CD4-positive, CD25-positive, alpha-beta regulatory T cell (primary cell): ENCODE results near the gene CRMP1. TPM values are rescaled to one million over a fixed set of nuclear protein-coding genes. Genes with fewer than 3 reads are reported as not detected.

Experiments used
- ATAC-seq, 2 donors: fragments of 150-1000 bp; cut with Tn5 transposase; one replicate each; pipeline ENCODE4 v1.10.0; 2021; ENCODE audit warnings: low read depth in 2 of 2, moderate number of reproducible peaks in 2 of 2, moderate library complexity in 1 of 2
- DNase-seq, 3 donors: peaks; one replicate each; pipeline versions ENCODE4 v3.0.0 to v3.0.0-alpha.2; 2012 to 2022; ENCODE audit warnings: mixed read lengths in 1 of 3
- H3K27ac ChIP-seq: one replicate; pipeline ENCODE4 v1.7.0; 2013; ENCODE audit warnings: mild to moderate bottlenecking, low read length; ENCODE audit not compliant: insufficient read depth, poor library complexity, severe bottlenecking
- H3K27me3 ChIP-seq: one replicate; pipeline ENCODE4 v1.7.0; 2013; ENCODE audit warnings: low read length; ENCODE audit not compliant: control insufficient read depth, insufficient read depth
- H3K36me3 ChIP-seq: one replicate; pipeline ENCODE4 v1.7.0; 2013; ENCODE audit warnings: mild to moderate bottlenecking, low read length, moderate library complexity; ENCODE audit not compliant: control insufficient read depth, insufficient read depth
- H3K4me1 ChIP-seq: 2 replicates; pipeline ENCODE4 v1.7.0; 2013; ENCODE audit warnings: mild to moderate bottlenecking, low read length; ENCODE audit not compliant: insufficient read depth, control insufficient read depth, poor library complexity, severe bottlenecking
- H3K4me3 ChIP-seq: one replicate; pipeline ENCODE4 v1.7.0; 2013; ENCODE audit warnings: low read depth, mild to moderate bottlenecking, low read length, moderate library complexity
- H3K9me3 ChIP-seq, 2 experiments: 1 replicate in 1 of 2; 2 replicates in 1 of 2; pipeline ENCODE4 v1.7.0; 2013; ENCODE audit warnings: low read length in 2 of 2, mild to moderate bottlenecking in 1 of 2, moderate library complexity in 1 of 2; ENCODE audit not compliant: control insufficient read depth in 2 of 2
- H3K27ac Mint-ChIP-seq, 3 donors: one replicate each; pipeline ENCODE4 v1.8.0; 2020 to 2022; ENCODE audit warnings: mild to moderate bottlenecking in 3 of 3, mixed read lengths in 3 of 3, moderate library complexity in 2 of 3
- H3K27me3 Mint-ChIP-seq: one replicate; pipeline ENCODE4 v1.8.0; 2022; ENCODE audit warnings: mild to moderate bottlenecking, mixed read lengths
- H3K36me3 Mint-ChIP-seq: one replicate; pipeline ENCODE4 v1.8.0; 2020; ENCODE audit warnings: mixed read lengths
- H3K4me1 Mint-ChIP-seq, 4 donors: one replicate each; pipeline ENCODE4 v1.8.0; 2020 to 2022; ENCODE audit warnings: mixed read lengths in 4 of 4, mild to moderate bottlenecking in 1 of 4
- H3K4me3 Mint-ChIP-seq, 4 donors: one replicate each; pipeline ENCODE4 v1.8.0; 2020 to 2022; ENCODE audit warnings: mild to moderate bottlenecking in 4 of 4, mixed read lengths in 4 of 4, moderate library complexity in 3 of 4
- H3K9me3 Mint-ChIP-seq, 7 donors: one replicate each; pipeline ENCODE4 v1.8.0; 2020 to 2022; ENCODE audit warnings: mixed read lengths in 7 of 7, mild to moderate bottlenecking in 3 of 7, moderate library complexity in 2 of 7
- polyA plus RNA-seq, 4 donors: library from polyadenylated mRNA; unstranded; fragments of 300-500 nt; fragmentation: Illumina TruSeq; gene quantifications; one replicate each; pipeline ENCODE4 v1.2.3, GENCODE V29; 2021
- total RNA-seq: library from RNA; stranded (reverse); gene quantifications from one replicate; pipeline ENCODE4 v1.2.3, GENCODE V29; 2022

CRMP1 gene
- total and polyA plus RNA-seq, 5 donors from 2014 or later: not detected

DNA sequence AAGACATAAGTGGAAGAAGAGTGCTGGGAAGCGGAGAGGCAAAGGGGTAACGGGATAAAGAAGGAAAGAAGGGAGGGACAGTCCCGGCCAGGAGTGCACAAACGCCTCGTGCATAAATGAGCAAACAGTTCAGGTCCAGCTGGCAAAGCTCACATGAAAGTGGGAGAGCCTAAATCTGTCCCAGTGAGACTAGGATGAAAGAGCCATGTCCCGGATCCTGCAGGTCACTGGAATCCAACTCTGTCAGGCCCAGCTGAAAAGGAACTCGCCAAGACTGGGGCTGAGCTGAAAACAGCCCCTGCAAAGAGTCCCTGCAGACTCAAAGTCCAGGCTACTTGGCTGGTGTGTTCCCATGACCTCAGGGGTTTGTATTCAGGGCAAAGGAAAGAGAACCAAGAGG is 38.0 kb upstream of the CRMP1 start:
- no peak overlapping the region for H3K4me3 Mint-ChIP-seq
- ATAC-seq (no peak), DNase-seq (no peak)
- no peak overlapping the region for H3K27ac Mint-ChIP-seq
- no peaks in the 10 kb centered on the region for H3K4me1 Mint-ChIP-seq
- no peaks in the 10 kb centered on the region for H3K4me1 ChIP-seq
- H3K4me3 ChIP-seq: no peak overlapping the region
- H3K36me3 Mint-ChIP-seq: no peaks in the 10 kb centered on the region
- no peak overlapping the region for H3K27ac ChIP-seq
- H3K9me3 Mint-ChIP-seq: no peaks in the 10 kb centered on the region
- H3K27me3 Mint-ChIP-seq: peaks cover 5% of the 10 kb centered on the region
- H3K27me3 ChIP-seq: no peaks in the 10 kb centered on the region
- H3K9me3 ChIP-seq: no peaks in the 10 kb centered on the region
- H3K36me3 ChIP-seq: no peaks in the 10 kb centered on the region

DNA sequence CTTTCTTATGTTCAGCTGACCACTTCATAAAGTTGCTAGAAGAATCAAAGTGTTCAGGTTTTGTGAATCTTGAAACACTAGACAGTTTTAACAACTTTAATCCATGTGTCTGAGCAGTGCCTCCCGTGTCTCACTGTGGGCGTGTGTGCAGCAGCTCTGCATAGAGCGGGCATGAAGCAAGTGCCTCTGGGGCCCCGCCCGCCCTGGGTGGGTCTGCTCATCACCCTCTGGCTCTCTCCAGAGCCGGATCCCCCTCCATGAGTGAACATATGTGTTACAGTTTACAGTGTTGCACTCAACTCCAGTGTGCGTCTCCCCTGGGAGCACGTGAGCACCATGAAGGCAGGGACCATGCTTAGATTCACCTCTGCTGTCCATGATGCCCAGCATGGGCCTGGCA is 37.6 kb upstream of the CRMP1 start:
- H3K27ac ChIP-seq: no peak overlapping the region
- H3K36me3 ChIP-seq: no peaks in the 10 kb centered on the region
- H3K27me3 ChIP-seq: no peaks in the 10 kb centered on the region
- H3K4me1 Mint-ChIP-seq: no peaks in the 10 kb centered on the region
- no peak overlapping the region for H3K27ac Mint-ChIP-seq
- H3K27me3 Mint-ChIP-seq: peaks cover 4% of the 10 kb centered on the region
- H3K9me3 Mint-ChIP-seq: no peaks in the 10 kb centered on the region
- H3K4me3 Mint-ChIP-seq: no peak overlapping the region
- DNase-seq: no peak
- ATAC-seq: no peak
- no peaks in the 10 kb centered on the region for H3K4me1 ChIP-seq
- H3K36me3 Mint-ChIP-seq: no peaks in the 10 kb centered on the region
- H3K4me3 ChIP-seq: no peak overlapping the region
- no peaks in the 10 kb centered on the region for H3K9me3 ChIP-seq

DNA sequence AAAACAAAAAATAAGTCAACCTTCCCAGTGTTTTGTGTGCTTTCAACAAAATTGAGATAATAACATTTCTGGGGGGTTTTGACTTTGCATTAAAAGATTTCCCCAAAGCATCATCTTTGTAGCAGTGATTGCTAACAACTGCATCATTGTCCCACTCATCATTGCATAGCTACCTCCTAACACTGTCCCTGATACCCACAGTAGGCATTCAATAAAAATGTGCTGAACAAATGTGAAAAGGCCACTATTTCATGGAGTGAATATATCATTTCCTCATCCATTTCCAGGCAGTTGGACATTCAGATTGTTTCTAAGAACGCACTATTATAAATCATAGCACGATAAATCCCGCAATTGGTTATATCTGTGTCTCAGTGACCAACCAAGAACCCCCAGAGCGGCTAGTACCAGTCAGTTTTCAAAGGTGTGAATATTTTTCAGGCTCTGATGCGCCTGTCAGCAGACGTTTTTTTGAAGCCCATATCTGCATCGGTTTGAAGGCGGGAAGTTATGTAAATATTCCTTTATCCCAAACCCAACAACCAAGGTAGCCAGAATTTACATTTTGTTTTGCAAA is 36.0 kb upstream of the CRMP1 start:
- peaks cover 4% of the 10 kb centered on the region for H3K27me3 Mint-ChIP-seq
- Histone ChIP-seq H3K4me1 (no peaks in the 10 kb centered on the region), H3K27me3 (no peaks in the 10 kb centered on the region), H3K27ac (no peak overlapping the region), H3K36me3 (no peaks in the 10 kb centered on the region), H3K9me3 (no peaks in the 10 kb centered on the region), H3K4me3 (no peak overlapping the region)
- H3K27ac Mint-ChIP-seq: no peak overlapping the region
- no peaks in the 10 kb centered on the region for H3K4me1 Mint-ChIP-seq
- H3K36me3 Mint-ChIP-seq: no peaks in the 10 kb centered on the region
- ATAC-seq (no peak), DNase-seq (no peak)
- H3K4me3 Mint-ChIP-seq: no peak overlapping the region
- H3K9me3 Mint-ChIP-seq: no peaks in the 10 kb centered on the region

DNA sequence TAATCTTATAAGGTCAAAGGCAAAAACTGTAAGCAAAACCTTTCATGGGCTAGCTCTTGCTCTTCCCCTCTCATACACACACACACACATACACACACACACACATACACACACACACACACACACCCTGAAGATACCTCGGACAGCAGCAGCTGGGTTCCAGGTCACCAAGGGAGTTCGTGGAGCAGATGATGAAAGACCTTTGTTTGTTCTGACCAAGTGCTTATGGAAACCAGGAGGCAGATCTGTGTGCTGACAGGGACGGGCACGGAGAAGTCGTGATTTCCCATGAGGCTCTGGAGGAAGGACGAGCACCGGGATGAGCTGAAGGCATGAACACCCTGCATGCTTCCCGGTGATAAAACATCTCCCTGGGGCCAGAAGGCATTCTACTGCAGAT is 35.4 kb upstream of the CRMP1 start:
- Mint-ChIP-seq H3K27ac (no peak overlapping the region), H3K9me3 (no peaks in the 10 kb centered on the region), H3K27me3 (peaks cover 4% of the 10 kb centered on the region), H3K36me3 (no peaks in the 10 kb centered on the region), H3K4me3 (no peak overlapping the region), H3K4me1 (no peaks in the 10 kb centered on the region)
- Histone ChIP-seq H3K27me3 (no peaks in the 10 kb centered on the region), H3K27ac (no peak overlapping the region), H3K4me1 (no peaks in the 10 kb centered on the region), H3K36me3 (no peaks in the 10 kb centered on the region), H3K4me3 (no peak overlapping the region), H3K9me3 (no peaks in the 10 kb centered on the region)
- no peak for DNase-seq
- no peak for ATAC-seq

DNA sequence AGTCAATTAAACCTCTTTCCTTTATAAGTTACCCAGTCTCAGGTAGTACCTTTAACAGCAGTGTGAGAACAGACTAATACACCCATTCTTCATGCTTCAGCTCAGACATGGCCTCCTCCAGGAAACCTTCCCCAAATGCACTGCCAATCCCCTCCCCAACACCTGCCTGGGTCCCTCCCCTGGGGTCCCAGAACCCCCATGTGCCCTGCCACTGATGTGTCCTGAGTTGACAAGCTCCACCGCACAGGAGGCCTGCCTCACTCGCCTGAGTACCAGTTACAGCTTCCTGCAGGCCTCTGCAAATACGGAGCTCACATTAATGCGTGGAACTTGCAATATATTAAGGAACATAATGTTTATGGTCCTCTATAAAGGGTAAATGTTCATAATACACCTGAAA is 34.9 kb upstream of the CRMP1 start:
- H3K4me3 ChIP-seq: no peak overlapping the region
- Mint-ChIP-seq H3K27me3 (peaks cover 7% of the 10 kb centered on the region), H3K27ac (peak overlapping the region in 1 of 3 donors; percentile 11), H3K36me3 (no peaks in the 10 kb centered on the region), H3K4me1 (no peaks in the 10 kb centered on the region), H3K4me3 (no peak overlapping the region), H3K9me3 (peaks cover 0 to 2% (median 0%) of the 10 kb centered on the region in 7 donors)
- no peak for DNase-seq
- H3K27me3 ChIP-seq: no peaks in the 10 kb centered on the region
- H3K9me3 ChIP-seq: no peaks in the 10 kb centered on the region
- no peak for ATAC-seq
- no peaks in the 10 kb centered on the region for H3K36me3 ChIP-seq
- no peaks in the 10 kb centered on the region for H3K4me1 ChIP-seq
- no peak overlapping the region for H3K27ac ChIP-seq

DNA sequence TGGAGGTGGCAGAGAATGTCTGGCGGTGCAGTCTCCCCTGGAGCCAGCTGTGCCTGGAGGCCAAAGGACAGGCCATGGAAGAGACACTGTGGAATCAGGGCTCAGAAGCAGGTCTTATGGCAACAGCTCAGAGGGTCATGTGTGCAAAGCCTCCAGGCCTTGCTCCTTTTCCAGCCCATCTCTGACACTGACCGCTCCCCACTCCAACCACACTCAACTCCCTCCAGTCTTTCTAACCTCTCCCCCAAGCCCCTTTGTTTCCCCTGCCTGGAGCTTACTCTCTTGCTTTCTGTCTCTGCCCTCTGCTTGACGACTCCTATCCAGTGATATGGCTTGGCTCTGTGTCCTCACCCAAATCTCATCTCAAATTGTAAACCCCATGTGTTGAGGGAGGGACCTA is 34.2 kb upstream of the CRMP1 start:
- Histone ChIP-seq H3K36me3 (no peaks in the 10 kb centered on the region), H3K27me3 (no peaks in the 10 kb centered on the region), H3K4me3 (no peak overlapping the region), H3K9me3 (no peaks in the 10 kb centered on the region), H3K4me1 (no peaks in the 10 kb centered on the region), H3K27ac (no peak overlapping the region)
- Mint-ChIP-seq H3K4me1 (no peaks in the 10 kb centered on the region), H3K36me3 (no peaks in the 10 kb centered on the region), H3K27ac (peak overlapping the region in 1 of 3 donors; percentile 11), H3K27me3 (peaks cover 9% of the 10 kb centered on the region), H3K9me3 (peaks cover 0 to 2% (median 0%) of the 10 kb centered on the region in 7 donors), H3K4me3 (no peak overlapping the region)
- no peak for DNase-seq
- ATAC-seq: no peak

DNA sequence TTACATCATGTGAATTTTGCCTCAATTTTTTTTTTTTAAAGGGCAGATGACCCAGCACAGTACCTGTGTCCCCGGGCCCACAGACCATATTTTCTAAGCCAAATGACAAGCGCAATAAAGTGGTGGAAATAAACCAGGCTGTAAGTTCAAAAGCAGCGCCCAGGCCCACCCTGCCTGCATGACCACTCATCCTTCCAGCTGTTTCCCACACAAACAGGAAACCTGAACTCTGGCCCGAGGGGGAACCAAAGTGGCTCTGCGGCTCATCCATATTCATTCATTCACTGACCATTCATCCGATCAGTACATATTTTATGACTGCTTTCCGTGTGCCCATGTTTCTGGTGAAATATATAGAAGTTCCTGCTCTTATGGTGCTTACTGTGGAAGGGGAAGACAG is 33.7 kb upstream of the CRMP1 start:
- peaks cover 0 to 2% (median 0%) of the 10 kb centered on the region in 7 donors for H3K9me3 Mint-ChIP-seq
- H3K4me1 ChIP-seq: no peaks in the 10 kb centered on the region
- no peak overlapping the region for H3K27ac ChIP-seq
- no peak overlapping the region for H3K4me3 Mint-ChIP-seq
- no peaks in the 10 kb centered on the region for H3K36me3 ChIP-seq
- H3K27me3 ChIP-seq: no peaks in the 10 kb centered on the region
- H3K9me3 ChIP-seq: no peaks in the 10 kb centered on the region
- no peak overlapping the region for H3K4me3 ChIP-seq
- no peaks in the 10 kb centered on the region for H3K36me3 Mint-ChIP-seq
- no peaks in the 10 kb centered on the region for H3K4me1 Mint-ChIP-seq
- DNase-seq: no peak
- H3K27me3 Mint-ChIP-seq: peaks cover 12% of the 10 kb centered on the region
- H3K27ac Mint-ChIP-seq: no peak overlapping the region
- ATAC-seq: no peak

DNA sequence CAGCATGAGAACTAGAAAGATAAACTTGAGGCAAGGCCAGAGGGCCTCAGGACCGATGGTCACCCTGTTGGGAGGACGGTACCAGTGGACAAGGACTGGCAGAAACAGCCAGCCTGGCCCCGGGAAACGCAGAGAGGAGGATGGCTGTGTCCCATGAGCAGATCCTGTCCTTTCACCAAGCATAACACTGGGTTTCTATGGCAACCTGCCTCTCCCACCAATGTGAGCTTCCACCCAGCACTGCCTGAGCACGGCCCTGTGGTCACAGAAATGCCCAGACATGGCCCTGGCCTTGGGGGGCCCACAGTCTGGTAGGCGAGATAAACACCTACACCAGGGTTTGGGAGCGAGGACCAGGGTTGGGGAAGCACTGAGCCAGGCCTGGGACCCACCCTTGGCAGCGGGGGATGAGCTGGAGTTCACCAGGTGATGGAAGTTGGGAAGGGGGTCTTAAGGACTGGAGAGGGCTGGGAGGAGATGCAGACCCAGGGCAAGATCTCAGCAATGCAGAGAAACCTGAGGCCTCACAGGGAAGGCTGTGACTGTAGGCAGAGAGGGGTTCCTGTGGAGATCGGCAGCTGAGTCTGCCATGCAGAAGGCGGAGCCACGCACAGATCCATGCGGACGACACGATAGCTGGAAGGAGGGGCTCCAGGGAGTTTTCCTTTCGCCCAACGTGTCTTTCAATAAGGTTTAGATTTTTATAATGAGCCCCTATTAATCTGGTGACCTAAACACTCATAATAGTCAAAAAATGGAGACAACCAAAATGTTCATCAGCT is 32.7 kb upstream of the CRMP1 start:
- no peaks in the 10 kb centered on the region for H3K27me3 ChIP-seq
- no peak for ATAC-seq
- no peaks in the 10 kb centered on the region for H3K9me3 ChIP-seq
- H3K36me3 ChIP-seq: no peaks in the 10 kb centered on the region
- no peak overlapping the region for H3K27ac ChIP-seq
- no peak overlapping the region for H3K27ac Mint-ChIP-seq
- H3K27me3 Mint-ChIP-seq: peaks cover 11% of the 10 kb centered on the region
- no peak for DNase-seq
- H3K4me3 ChIP-seq: no peak overlapping the region
- no peaks in the 10 kb centered on the region for H3K4me1 ChIP-seq
- H3K9me3 Mint-ChIP-seq: peaks cover 0 to 2% (median 0%) of the 10 kb centered on the region in 7 donors
- no peak overlapping the region for H3K4me3 Mint-ChIP-seq
- H3K4me1 Mint-ChIP-seq: no peaks in the 10 kb centered on the region
- H3K36me3 Mint-ChIP-seq: no peaks in the 10 kb centered on the region
